Measurements from ENCODE around the gene MAP3K7CL. TPM values are rescaled to one million over a fixed set of nuclear protein-coding genes. Genes with fewer than 3 reads are reported as not detected.
"Not testable (repeated sequence)": the region's sequence is repeated elsewhere in the genome, so short reads cannot be mapped to it uniquely, and the experiment has no call there.

The MAP3K7CL gene
- total RNA-seq, 1 donor from 2014 or later: 6.9 TPM

DNA sequence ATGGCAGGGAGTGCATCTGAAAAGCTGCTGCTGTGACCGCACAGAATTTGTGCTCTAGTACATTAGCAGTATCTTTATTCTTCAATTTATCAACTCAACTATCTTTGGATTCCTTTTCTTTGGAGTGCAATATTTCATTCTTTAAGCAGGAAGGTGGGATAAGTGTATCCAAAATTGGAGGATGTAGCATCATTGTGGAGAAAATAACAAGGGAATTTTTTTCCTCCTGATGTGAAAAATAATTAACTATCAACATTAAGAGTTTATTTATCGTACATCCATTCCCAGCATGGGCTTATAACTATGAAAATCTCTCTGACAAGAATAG lies 25.5 kb downstream of the MAP3K7CL start:
- intact Hi-C loops (cut with DNase I): no loop called here
- no peak overlapping the region for H3K27ac ChIP-seq
- no peak for DNase-seq (ENCODE audit: extremely low spot score in 2 of 2)
- peaks cover 27% of the 10 kb centered on the region for H3K4me1 ChIP-seq
- H3K4me3 ChIP-seq: peak overlapping the region in 1 of 2 donors; percentile 39
- no peaks in the 10 kb centered on the region for H3K27me3 ChIP-seq
- H3K9me3 ChIP-seq: no peaks in the 10 kb centered on the region
- H3K36me3 ChIP-seq: no peaks in the 10 kb centered on the region
- TF ChIP-seq CTCF (IDR thresholded peaks at IDR 0.05): no peak
- TF ChIP-seq POLR2A (IDR thresholded peaks at IDR 0.05): no peak
- no peak for TF ChIP-seq POLR2AphosphoS5 (IDR thresholded peaks at IDR 0.05; ENCODE audit: insufficient read depth in 1 of 2, low read depth in 1 of 2)

DNA sequence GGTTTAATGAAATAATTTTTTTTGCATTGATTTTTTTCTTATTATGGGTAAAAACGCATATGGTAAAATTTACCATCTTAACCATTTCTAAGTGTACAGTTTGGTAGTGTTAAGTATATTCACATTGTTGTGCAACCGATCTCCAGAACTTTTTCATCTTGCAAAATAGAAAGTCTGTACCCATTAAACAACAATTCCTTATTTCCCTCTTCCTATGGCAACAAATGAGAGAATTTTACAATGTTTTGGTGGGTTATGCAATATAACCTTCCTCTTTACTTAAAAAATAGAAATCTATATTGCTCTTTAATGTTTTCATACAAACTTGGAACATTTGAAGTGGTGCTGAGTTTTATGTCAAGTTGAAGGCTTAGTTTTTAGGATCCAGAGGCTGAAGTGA lies 26.6 kb downstream of the MAP3K7CL start:
- Histone ChIP-seq H3K9me3 (no peaks in the 10 kb centered on the region), H3K36me3 (no peaks in the 10 kb centered on the region), H3K4me1 (peaks cover 27% of the 10 kb centered on the region), H3K4me3 (no peak overlapping the region), H3K27ac (no peak overlapping the region), H3K27me3 (no peaks in the 10 kb centered on the region)
- intact Hi-C loops (cut with DNase I): no loop called here
- TF ChIP-seq POLR2AphosphoS5 (IDR thresholded peaks at IDR 0.05; ENCODE audit: insufficient read depth in 1 of 2, low read depth in 1 of 2): no peak
- no peak for DNase-seq (ENCODE audit: extremely low spot score in 2 of 2)

DNA sequence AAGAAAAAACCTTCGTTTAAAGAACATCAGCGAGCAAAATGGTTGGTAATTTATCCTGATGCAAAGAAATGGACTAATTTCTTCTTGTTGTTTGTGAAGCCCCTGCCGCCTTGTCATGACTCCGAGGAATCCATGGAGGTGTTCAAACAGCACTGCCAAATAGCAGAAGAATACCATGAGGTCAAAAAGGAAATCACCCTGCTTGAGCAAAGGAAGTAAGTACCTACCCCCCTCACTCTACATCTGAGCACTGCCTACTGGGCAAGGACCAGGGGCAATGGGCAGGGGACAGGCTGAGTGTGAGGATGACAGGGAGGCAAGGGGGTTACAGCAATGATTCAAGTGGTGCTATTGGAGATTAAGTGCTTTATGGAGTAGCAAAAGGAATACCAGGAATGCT lies 29.4 kb downstream of the MAP3K7CL start:
- no peaks in the 10 kb centered on the region for H3K36me3 ChIP-seq
- H3K4me1 ChIP-seq: peaks cover 9% of the 10 kb centered on the region
- no peaks in the 10 kb centered on the region for H3K27me3 ChIP-seq
- no peaks in the 10 kb centered on the region for H3K9me3 ChIP-seq
- no peak for TF ChIP-seq POLR2A (IDR thresholded peaks at IDR 0.05)
- no peak for TF ChIP-seq CTCF (IDR thresholded peaks at IDR 0.05)
- no peak for TF ChIP-seq POLR2AphosphoS5 (IDR thresholded peaks at IDR 0.05; ENCODE audit: insufficient read depth in 1 of 2, low read depth in 1 of 2)
- intact Hi-C loops (cut with DNase I): loop anchor here (10.0 kb wide), 1 partner anchor 215 kb away; no protein-coding TSS in a partner anchor
- no peak for DNase-seq (ENCODE audit: extremely low spot score in 2 of 2)
- H3K27ac ChIP-seq: no peak overlapping the region
- H3K4me3 ChIP-seq: no peak overlapping the region

DNA sequence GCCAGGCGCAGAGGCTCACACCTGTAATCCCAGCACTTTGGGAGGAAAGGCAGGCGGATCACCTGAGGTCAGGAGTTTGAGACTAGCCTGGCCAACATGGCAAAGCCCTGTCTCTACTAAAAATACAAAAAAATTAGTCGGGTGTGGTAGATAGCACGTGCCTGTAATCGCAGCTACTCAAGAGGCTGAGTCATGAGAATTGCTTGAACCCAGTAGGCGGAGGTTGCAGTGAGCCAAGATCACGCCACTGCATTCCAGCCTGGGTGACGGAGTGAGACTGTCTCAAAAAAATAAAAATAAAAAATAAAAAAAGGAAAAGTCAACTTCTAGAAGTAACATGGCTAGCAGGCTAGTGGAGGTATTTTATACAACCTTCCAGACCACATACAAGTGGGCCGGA lies 32.4 kb downstream of the MAP3K7CL start:
- H3K4me1 ChIP-seq; H3K36me3 ChIP-seq; H3K9me3 ChIP-seq; H3K27me3 ChIP-seq; H3K4me3 ChIP-seq; DNase-seq (ENCODE audit: extremely low spot score in 2 of 2): not testable (repeated sequence)
- TF ChIP-seq POLR2AphosphoS5 (IDR thresholded peaks at IDR 0.05; ENCODE audit: insufficient read depth in 1 of 2, low read depth in 1 of 2): peak in 1 of 2 donors; percentile 32
- H3K27ac ChIP-seq: peak overlapping the region; percentile 23
- intact Hi-C loops (cut with DNase I): loop anchor here (10.0 kb wide), 1 partner anchor 212 kb away; no protein-coding TSS in a partner anchor

DNA sequence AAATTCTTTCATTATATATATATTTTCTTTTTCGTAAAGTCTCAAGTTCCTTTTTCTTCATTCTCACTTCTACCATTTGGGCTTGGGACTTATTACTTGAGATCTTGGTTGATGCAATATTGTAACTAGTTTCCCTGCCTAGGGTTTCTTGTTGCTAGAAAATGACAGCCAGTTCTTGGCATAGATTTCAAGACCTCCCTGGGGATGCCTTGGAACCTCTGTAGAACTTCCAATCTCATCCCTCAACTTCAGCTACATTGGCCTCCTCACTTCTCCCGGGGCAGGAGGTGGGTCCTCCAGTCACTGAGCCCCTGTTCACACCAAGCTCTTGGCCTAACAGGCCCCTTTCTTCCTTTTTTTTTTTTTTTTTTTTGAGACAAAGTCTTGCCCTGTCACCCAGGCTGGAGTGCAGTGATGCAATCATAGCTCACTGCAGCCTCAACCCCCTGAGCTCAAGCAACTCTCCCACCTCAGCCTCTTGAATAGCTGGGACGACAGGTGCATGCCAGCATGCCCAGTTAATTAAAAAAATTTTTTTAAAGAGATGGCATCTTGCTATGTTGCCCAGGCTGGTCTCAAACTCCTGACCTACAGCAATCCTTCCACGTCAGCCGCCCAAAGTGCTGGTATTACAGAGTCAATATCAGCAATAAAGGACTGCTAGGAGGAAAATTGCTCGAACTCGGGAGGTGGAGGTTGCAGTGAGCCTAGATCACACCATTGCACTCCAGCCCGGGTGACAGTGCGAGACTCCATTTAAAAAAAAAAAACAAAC lies 33.1 kb downstream of the MAP3K7CL start:
- H3K36me3 ChIP-seq: no peaks in the 10 kb centered on the region
- no peak for DNase-seq (ENCODE audit: extremely low spot score in 2 of 2)
- peak overlapping the region; percentile 23 for H3K27ac ChIP-seq
- intact Hi-C loops (cut with DNase I): loop anchor here (10.0 kb wide), 1 partner anchor 211 kb away; no protein-coding TSS in a partner anchor
- no peaks in the 10 kb centered on the region for H3K27me3 ChIP-seq
- peaks cover 5% of the 10 kb centered on the region for H3K4me1 ChIP-seq
- no peak for TF ChIP-seq POLR2AphosphoS5 (IDR thresholded peaks at IDR 0.05; ENCODE audit: insufficient read depth in 1 of 2, low read depth in 1 of 2)
- no peak for TF ChIP-seq CTCF (IDR thresholded peaks at IDR 0.05)
- no peak for TF ChIP-seq POLR2A (IDR thresholded peaks at IDR 0.05)
- H3K4me3 ChIP-seq: no peak overlapping the region
- H3K9me3 ChIP-seq: no peaks in the 10 kb centered on the region

DNA sequence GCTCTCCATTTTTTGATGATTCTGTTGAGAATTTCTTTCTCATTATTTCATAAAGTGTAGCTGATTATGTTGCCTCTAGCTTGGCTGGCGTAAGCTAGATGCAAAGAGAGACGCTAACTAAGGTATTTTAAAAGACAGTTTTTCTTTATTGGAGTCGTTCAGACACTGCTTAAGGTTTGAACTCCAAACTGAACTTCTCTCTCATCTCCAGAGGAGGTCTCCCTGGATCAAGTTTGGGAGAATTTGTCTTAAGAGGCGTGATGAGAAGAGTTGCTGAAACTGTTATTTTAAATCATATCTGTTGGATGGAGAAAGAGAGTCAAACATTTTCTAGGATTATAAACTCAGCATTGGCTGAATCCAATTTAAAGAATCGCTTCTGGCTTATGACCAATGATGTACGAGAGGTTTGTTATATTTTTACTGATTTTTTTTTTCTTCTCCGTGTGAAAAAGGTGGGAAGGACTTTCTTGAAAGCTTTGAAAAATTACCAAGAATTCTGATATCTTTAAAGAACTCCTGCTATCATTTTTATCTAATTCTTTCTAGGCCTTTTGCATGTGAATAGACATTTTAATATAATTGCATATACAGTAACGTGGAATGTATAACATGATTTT lies 34.0 kb downstream of the MAP3K7CL start:
- TF ChIP-seq CTCF (IDR thresholded peaks at IDR 0.05): peak; percentile 20 to 72 (median 64)
- peak in 1 of 2 donors; percentile 52 for TF ChIP-seq POLR2AphosphoS5 (IDR thresholded peaks at IDR 0.05; ENCODE audit: insufficient read depth in 1 of 2, low read depth in 1 of 2)
- no peak for TF ChIP-seq POLR2A (IDR thresholded peaks at IDR 0.05)
- intact Hi-C loops (cut with DNase I): loop anchor here (10.0 kb wide), 1 partner anchor 210 kb away; no protein-coding TSS in a partner anchor

More for the DNA sequence above, 34.0 kb downstream of the MAP3K7CL start:
- Histone ChIP-seq H3K36me3 (no peaks in the 10 kb centered on the region), H3K4me3 (no peak overlapping the region), H3K27me3 (no peaks in the 10 kb centered on the region), H3K27ac (no peak overlapping the region), H3K4me1 (peaks cover 13% of the 10 kb centered on the region), H3K9me3 (no peaks in the 10 kb centered on the region)
- no peak for DNase-seq (ENCODE audit: extremely low spot score in 2 of 2)

Measured in vagina (tissue), 2 donors.